Activated CD8-positive, alpha-beta memory T cell treated with anti-CD3 and anti-CD28 coated beads, Interleukin-2, amount 10 ng/mL, durations not matched to agents 7 days and 5 days (primary cell): ENCODE measurements around the gene ELP5. TPM values are rescaled to one million over a fixed set of nuclear protein-coding genes. Genes with fewer than 3 reads are reported as not detected.
A peak's percentile ranks its signal among the peaks of the same experiment; 100 is the strongest.

Source experiments
- ATAC-seq: fragments of 150-1000 bp; cut with Tn5 transposase; one replicate; pipeline ENCODE4 v1.10.0; 2021; ENCODE audit warnings: moderate library complexity
- CTCF ChIA-PET: fragments of 350-600 bp; sonication (Branson Sonifier 250); formaldehyde crosslinking; loops from one replicate; lab custom pipeline; 2021; ENCODE audit warnings: antibody characterized with exemption; lab: Charles Lee
- DNase-seq: peaks from one replicate; pipeline ENCODE4 v3.0.0-alpha.2; 2020
- H3K27ac Mint-ChIP-seq: one replicate; pipeline ENCODE4 v1.8.0; 2021; ENCODE audit warnings: mild to moderate bottlenecking, mixed read lengths
- H3K27me3 Mint-ChIP-seq: one replicate; pipeline ENCODE4 v1.8.0; 2021; ENCODE audit warnings: mixed read lengths
- H3K36me3 Mint-ChIP-seq: one replicate; pipeline ENCODE4 v1.8.0; 2021; ENCODE audit warnings: mild to moderate bottlenecking, mixed read lengths
- H3K4me1 Mint-ChIP-seq: one replicate; pipeline ENCODE4 v1.8.0; 2021; ENCODE audit warnings: mixed read lengths
- H3K4me3 Mint-ChIP-seq: one replicate; pipeline ENCODE4 v1.8.0; 2021; ENCODE audit warnings: mild to moderate bottlenecking, moderate library complexity, mixed read lengths
- H3K9me3 Mint-ChIP-seq: one replicate; pipeline ENCODE4 v1.8.0; 2022; ENCODE audit warnings: low read depth, mixed read lengths
- total RNA-seq, 2 experiments: library from RNA; stranded (reverse); gene quantifications; one replicate each; pipeline ENCODE4 v1.2.3, GENCODE V29; 2021

The ELP5 gene
- total RNA-seq, 2 experiments from 2014 or later = 56.5 to 70.4 TPM

- peaks cover 18% of the 10 kb centered on the region for H3K27me3 Mint-ChIP-seq
- DNase-seq (peak; percentile 100), ATAC-seq (peak; percentile 86)
- peak overlapping the region; percentile 77 for H3K4me3 Mint-ChIP-seq
- CTCF ChIA-PET = interaction anchor here (0.7 to 1.6 kb wide), 9 partner anchors 9 to 298 kb away, joined by 3 to 10 read pairs (median 3); partner anchors contain the start of genes CTDNEP1 and GABARAP
- H3K4me1 Mint-ChIP-seq = peaks cover 49% of the 10 kb centered on the region
- no peaks in the 10 kb centered on the region for H3K36me3 Mint-ChIP-seq
- peak overlapping the region; percentile 88 for H3K27ac Mint-ChIP-seq
- H3K9me3 Mint-ChIP-seq = no peaks in the 10 kb centered on the region
These were observed 37.5 kb upstream of the ELP5 start for GRCh38 chr17:7214300-7215135.

- CTCF ChIA-PET = interaction anchor here (0.8 to 1.6 kb wide), 5 partner anchors 9 to 169 kb away, joined by 3 to 10 read pairs (median 5); partner anchors contain the start of gene GABARAP
- H3K27ac Mint-ChIP-seq = peak overlapping the region; percentile 88
- DNase-seq = no peak
These were observed 36.8 kb upstream of the ELP5 start for GRCh38 chr17:7215136-7215638.

GRCh38 chr17:7215652-7216180, 36.3 kb upstream of the ELP5 start:
- no peak for DNase-seq
- Mint-ChIP-seq H3K4me1 (peaks cover 54% of the 10 kb centered on the region), H3K27me3 (peaks cover 13% of the 10 kb centered on the region), H3K9me3 (no peaks in the 10 kb centered on the region), H3K36me3 (no peaks in the 10 kb centered on the region), H3K27ac (no peak overlapping the region), H3K4me3 (no peak overlapping the region)
- ATAC-seq = no peak
- CTCF ChIA-PET = interaction anchor here (1.5 to 1.6 kb wide), 2 partner anchors 10 to 38 kb away, joined by 3 to 5 read pairs; no protein-coding TSS in a partner anchor

More at GRCh38 chr17:7215136-7215638, 36.8 kb upstream of the ELP5 start:
- no peak for ATAC-seq
- no peaks in the 10 kb centered on the region for H3K9me3 Mint-ChIP-seq
- peak overlapping the region; percentile 77 for H3K4me3 Mint-ChIP-seq
- no peaks in the 10 kb centered on the region for H3K36me3 Mint-ChIP-seq
- peaks cover 15% of the 10 kb centered on the region for H3K27me3 Mint-ChIP-seq
- H3K4me1 Mint-ChIP-seq = peaks cover 50% of the 10 kb centered on the region

GRCh38 chr17:7216242-7217112, 35.5 kb upstream of the ELP5 start:
- CTCF ChIA-PET = interaction anchor here (0.5 kb wide), 1 partner anchor 466 kb away, joined by 3 read pairs; no protein-coding TSS in a partner anchor
- no peak for ATAC-seq
- Mint-ChIP-seq H3K27me3 (peaks cover 13% of the 10 kb centered on the region), H3K9me3 (no peaks in the 10 kb centered on the region), H3K4me3 (peak overlapping the region; percentile 0), H3K27ac (no peak overlapping the region), H3K4me1 (peaks cover 61% of the 10 kb centered on the region), H3K36me3 (no peaks in the 10 kb centered on the region)
- DNase-seq = no peak

GRCh38 chr17:7217113-7217987, 34.7 kb upstream of the ELP5 start:
- peaks cover 60% of the 10 kb centered on the region for H3K4me1 Mint-ChIP-seq
- CTCF ChIA-PET = no interaction called here
- H3K4me3 Mint-ChIP-seq = no peak overlapping the region
- H3K9me3 Mint-ChIP-seq = no peaks in the 10 kb centered on the region
- no peak for ATAC-seq
- H3K27ac Mint-ChIP-seq = no peak overlapping the region
- peaks cover 7% of the 10 kb centered on the region for H3K27me3 Mint-ChIP-seq
- no peak for DNase-seq
- no peaks in the 10 kb centered on the region for H3K36me3 Mint-ChIP-seq

- no peak overlapping the region for H3K27ac Mint-ChIP-seq
- peaks cover 59% of the 10 kb centered on the region for H3K4me1 Mint-ChIP-seq
- CTCF ChIA-PET = no interaction called here
- peaks cover 4% of the 10 kb centered on the region for H3K27me3 Mint-ChIP-seq
- ATAC-seq (no peak), DNase-seq (no peak)
- no peaks in the 10 kb centered on the region for H3K9me3 Mint-ChIP-seq
- peak overlapping the region; percentile 7 for H3K4me3 Mint-ChIP-seq
- H3K36me3 Mint-ChIP-seq = peaks cover 5% of the 10 kb centered on the region
These were observed 33.8 kb upstream of the ELP5 start for GRCh38 chr17:7218166-7218565.

GRCh38 chr17:7218758-7219157, 33.3 kb upstream of the ELP5 start:
- no peak overlapping the region for H3K4me3 Mint-ChIP-seq
- DNase-seq (no peak), ATAC-seq (no peak)
- H3K4me1 Mint-ChIP-seq = peaks cover 55% of the 10 kb centered on the region
- H3K36me3 Mint-ChIP-seq = peaks cover 10% of the 10 kb centered on the region
- H3K27me3 Mint-ChIP-seq = no peaks in the 10 kb centered on the region
- CTCF ChIA-PET = interaction anchor here (1.7 to 4.1 kb wide), 3 partner anchors 20 to 396 kb away, joined by 5 to 42 read pairs (median 18); partner anchors contain the start of genes FXR2 and PHF23
- H3K27ac Mint-ChIP-seq = no peak overlapping the region
- H3K9me3 Mint-ChIP-seq = no peaks in the 10 kb centered on the region

- Mint-ChIP-seq H3K27me3 (no peaks in the 10 kb centered on the region), H3K9me3 (no peaks in the 10 kb centered on the region), H3K27ac (peak overlapping the region; percentile 91), H3K4me3 (peak overlapping the region; percentile 91), H3K36me3 (peaks cover 10% of the 10 kb centered on the region), H3K4me1 (peaks cover 50% of the 10 kb centered on the region)
- ATAC-seq (no peak), DNase-seq (no peak)
- CTCF ChIA-PET = interaction anchor here (0.6 to 4.1 kb wide), 12 partner anchors 12 to 395 kb away, joined by 3 to 42 read pairs (median 4); partner anchors contain the start of genes CTDNEP1, DVL2, ELP5 and FXR2
These were observed 32.7 kb upstream of the ELP5 start for GRCh38 chr17:7219229-7219811.

GRCh38 chr17:7219812-7220592, 32.0 kb upstream of the ELP5 start, which contains the start of the genes ACADVL and DLG4:
Gene ACADVL (plus strand): TSS chr17:7219938. CDS start chr17:7219985, 47 bp downstream.
Gene DLG4 (minus strand): TSS chr17:7219836.
- Mint-ChIP-seq H3K9me3 (no peaks in the 10 kb centered on the region), H3K4me3 (peak within 1 kb of the TSS; percentile 91), H3K4me1 (peaks cover 44% of the 10 kb centered on the region), H3K27me3 (no peaks in the 10 kb centered on the region), H3K36me3 (peaks cover 10% of the 10 kb centered on the region), H3K27ac (peak within 1 kb of the TSS; percentile 91)
- ATAC-seq = peak; percentile 87
- CTCF ChIA-PET = interaction anchor here (0.6 to 4.1 kb wide), 26 partner anchors 11 to 395 kb away, joined by 3 to 42 read pairs (median 3); partner anchors contain the start of genes ACAP1, CLDN7, CTDNEP1 and DVL2
- DNase-seq = peak; percentile 89

- Mint-ChIP-seq H3K27me3 (no peaks in the 10 kb centered on the region), H3K4me1 (peaks cover 37% of the 10 kb centered on the region), H3K27ac (peak overlapping the region; percentile 91), H3K4me3 (peak overlapping the region; percentile 91), H3K36me3 (peaks cover 10% of the 10 kb centered on the region), H3K9me3 (no peaks in the 10 kb centered on the region)
- CTCF ChIA-PET = interaction anchor here (0.6 to 4.1 kb wide), 22 partner anchors 11 to 340 kb away, joined by 3 to 42 read pairs (median 4); partner anchors contain the start of genes ACAP1, CLDN7, CTDNEP1 and ELP5
- DNase-seq = peak; percentile 77
- peak; percentile 45 for ATAC-seq
These were observed 31.3 kb upstream of the ELP5 start for GRCh38 chr17:7220593-7221277.
